Spleen (tissue), 7 donors: ENCODE measurements around the gene RBM47.

Experiments
- POLR2AphosphoS5 ChIP-seq, 3 donors: sonication (generic); formaldehyde crosslinking; IDR thresholded peaks; one replicate each; pipeline ENCODE4 v1.5.1; 2017; ENCODE audit warnings: antibody characterized with exemption in 3 of 3
- TF ChIP-seq, protein P1 (sequence below), 11 experiments: fragments of 200-600 bp in 7 of 11; fragments of 450-650 bp in 4 of 11; sonication (generic) in 4 of 11; IDR thresholded peaks in 8 of 11; conservative IDR thresholded peaks in 3 of 11; 1 replicate in 7 of 11; 2 replicates in 4 of 11; pipeline versions ENCODE4 v1.4.0 to v1.8.0; 2016 to 2021; ENCODE audit warnings: antibody characterized with exemption in 11 of 11, inconsistent platforms in 4 of 11, mild to moderate bottlenecking in 1 of 11
- donor health status: DM: no; HTN: no; CAD: no; lungs with moderate emphysema.
- donor health status: DM: no; HTN: no; CAD: no.
- donor health status: DM: no; HTN: no; CAD: no.

DNA sequence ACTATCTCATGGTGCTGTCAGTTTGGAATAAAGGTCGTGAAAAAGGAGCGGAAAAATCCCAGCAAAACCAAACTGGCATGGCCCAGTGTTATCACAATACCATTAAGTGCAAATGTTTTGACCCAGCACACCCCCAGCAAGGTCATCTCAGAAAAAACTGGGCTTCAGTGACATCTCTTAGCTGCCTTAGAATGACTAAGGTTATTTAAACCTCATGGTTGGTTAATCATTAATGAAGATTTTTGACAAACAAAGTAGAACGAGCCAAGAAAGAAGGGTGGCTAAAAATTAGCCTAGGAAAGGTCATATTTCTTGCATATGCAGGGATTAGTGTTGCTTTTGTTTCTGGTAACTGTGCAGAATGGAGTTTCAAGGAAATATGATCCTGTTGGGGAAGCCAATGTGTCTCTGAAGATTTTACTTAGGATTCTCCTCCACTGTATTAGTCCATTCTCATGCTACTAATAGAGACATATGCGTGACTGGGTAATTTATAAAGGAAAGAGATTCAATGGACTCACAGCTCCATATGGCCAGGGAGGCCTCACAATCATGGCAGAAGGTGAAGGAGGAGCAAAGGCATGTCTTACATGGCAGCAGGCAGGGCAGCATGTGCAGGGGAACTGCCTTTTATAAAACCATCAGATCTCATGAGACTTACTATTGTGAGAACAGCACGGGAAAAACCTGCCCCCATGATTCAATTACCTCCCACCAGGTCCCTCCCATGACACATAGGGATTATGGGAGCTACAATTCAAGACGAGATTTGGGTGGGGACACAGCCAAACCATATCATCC is 211.0 kb downstream of the RBM47 start:
- TF ChIP-seq, protein P1, sequence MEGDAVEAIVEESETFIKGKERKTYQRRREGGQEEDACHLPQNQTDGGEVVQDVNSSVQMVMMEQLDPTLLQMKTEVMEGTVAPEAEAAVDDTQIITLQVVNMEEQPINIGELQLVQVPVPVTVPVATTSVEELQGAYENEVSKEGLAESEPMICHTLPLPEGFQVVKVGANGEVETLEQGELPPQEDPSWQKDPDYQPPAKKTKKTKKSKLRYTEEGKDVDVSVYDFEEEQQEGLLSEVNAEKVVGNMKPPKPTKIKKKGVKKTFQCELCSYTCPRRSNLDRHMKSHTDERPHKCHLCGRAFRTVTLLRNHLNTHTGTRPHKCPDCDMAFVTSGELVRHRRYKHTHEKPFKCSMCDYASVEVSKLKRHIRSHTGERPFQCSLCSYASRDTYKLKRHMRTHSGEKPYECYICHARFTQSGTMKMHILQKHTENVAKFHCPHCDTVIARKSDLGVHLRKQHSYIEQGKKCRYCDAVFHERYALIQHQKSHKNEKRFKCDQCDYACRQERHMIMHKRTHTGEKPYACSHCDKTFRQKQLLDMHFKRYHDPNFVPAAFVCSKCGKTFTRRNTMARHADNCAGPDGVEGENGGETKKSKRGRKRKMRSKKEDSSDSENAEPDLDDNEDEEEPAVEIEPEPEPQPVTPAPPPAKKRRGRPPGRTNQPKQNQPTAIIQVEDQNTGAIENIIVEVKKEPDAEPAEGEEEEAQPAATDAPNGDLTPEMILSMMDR (IDR thresholded peaks at IDR 0.05 in 8 of 11, conservative IDR thresholded peaks at IDR 0.05 in 3 of 11), result no peak
- no peak for TF ChIP-seq POLR2AphosphoS5 (IDR thresholded peaks at IDR 0.05)
